ENCODE data around the gene SNX5. TPM values are rescaled to one million over a fixed set of nuclear protein-coding genes. Genes with fewer than 3 reads are reported as not detected.
"Not testable (repeated sequence)": the region's sequence is repeated elsewhere in the genome, so short reads cannot be mapped to it uniquely, and the experiment has no call there.

Gene SNX5
- total RNA-seq, 2 experiments from 2014 or later: 127 to 131 TPM

DNA sequence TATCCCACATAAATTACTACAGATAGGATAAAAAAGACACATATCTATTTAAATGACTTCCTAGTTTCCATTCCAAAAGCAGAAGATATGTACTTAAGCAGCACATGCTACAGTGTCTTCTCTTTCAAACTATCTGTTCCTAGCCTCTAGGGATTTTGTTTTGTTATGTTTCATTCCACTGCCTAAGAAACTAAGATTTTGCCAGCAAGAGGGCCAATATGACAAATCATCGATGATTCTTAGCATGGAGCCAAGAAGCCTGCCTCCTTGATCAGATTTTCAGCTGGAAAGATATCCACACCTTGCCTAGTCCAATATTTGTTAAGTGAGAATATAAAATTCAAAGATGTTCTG, 7.0 kb downstream of the SNX5 start:
- Mint-ChIP-seq H3K36me3 (peaks cover 28% of the 10 kb centered on the region), H3K4me1 (peaks cover 64% of the 10 kb centered on the region)

DNA sequence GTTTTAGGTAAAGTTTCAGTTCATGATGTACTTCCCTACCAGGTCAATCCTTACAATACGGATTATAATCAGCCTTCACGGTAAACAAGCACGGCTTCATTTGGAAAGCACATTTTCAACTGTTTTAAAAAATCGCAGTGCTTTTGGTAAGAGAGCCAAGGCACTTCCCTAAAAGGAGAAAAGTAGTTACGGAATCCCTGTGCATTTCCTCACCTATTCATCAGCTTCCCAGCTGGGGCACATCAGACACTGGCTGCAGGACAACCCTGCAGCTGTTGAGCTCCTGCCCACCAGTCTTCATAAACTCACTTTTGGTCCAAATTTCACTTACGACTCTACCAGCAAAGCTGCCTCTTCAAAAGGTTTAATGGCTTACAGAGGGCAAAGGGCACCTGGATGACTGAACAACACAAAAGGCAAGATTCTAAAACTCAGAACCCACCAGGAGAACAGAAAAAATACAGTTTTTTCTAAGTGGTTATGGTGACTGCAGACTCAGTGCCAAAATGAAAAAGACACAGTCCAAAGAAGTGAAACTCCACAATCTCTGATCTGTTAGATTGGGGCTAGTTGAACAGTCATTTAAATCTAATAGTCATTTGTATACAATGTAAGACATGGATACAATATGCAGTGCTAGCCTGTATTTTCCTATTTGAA, 7.5 kb downstream of the SNX5 start:
- H3K36me3 Mint-ChIP-seq: peaks cover 30% of the 10 kb centered on the region
- no peak overlapping the region for H3K27ac Mint-ChIP-seq
- no peaks in the 10 kb centered on the region for H3K27me3 Mint-ChIP-seq
- no peak overlapping the region for H3K4me3 Mint-ChIP-seq
- DNase-seq (no peak), ATAC-seq (ENCODE audit: low read depth) (no peak)
- peaks cover 66% of the 10 kb centered on the region for H3K4me1 Mint-ChIP-seq
- POLR2A ChIA-PET: interaction anchor here (6.8 kb wide), 1 partner anchor 7 kb away, joined by 73 read pairs; the partner anchor contains the start of genes MGME1 and SNX5
- no peaks in the 10 kb centered on the region for H3K9me3 Mint-ChIP-seq

More for the DNA sequence above, 7.0 kb downstream of the SNX5 start:
- Mint-ChIP-seq H3K27me3 (no peaks in the 10 kb centered on the region), H3K9me3 (no peaks in the 10 kb centered on the region), H3K4me3 (peak overlapping the region; percentile 0), H3K27ac (no peak overlapping the region)
- no peak for ATAC-seq (ENCODE audit: low read depth)
- POLR2A ChIA-PET: no interaction called here
- no peak for DNase-seq

DNA sequence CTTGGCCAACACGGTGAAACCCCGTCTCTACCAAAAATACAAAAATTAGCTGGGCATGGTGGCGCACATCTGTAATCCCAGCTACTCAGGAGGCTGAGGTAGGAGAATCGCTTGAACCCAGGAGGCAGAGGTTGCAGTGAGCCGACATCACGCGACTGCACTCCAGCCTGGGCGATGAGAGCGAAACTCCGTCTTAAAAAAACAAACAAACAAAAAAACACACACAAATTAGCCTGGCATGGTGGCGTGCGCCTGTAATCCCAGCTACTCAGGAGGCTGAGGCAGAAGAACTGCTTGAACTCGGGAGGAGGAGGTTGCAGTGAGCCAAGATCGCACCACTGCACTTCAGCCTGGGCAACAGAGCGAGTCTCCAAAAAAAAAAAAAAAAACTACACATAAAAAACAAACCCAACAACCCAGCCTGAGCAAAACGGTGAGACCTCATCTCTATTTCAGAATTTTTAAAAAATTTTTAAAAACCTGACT, 8.2 kb downstream of the SNX5 start:
- H3K27ac Mint-ChIP-seq, H3K9me3 Mint-ChIP-seq: not testable (repeated sequence)
- H3K36me3 Mint-ChIP-seq: peaks cover 34% of the 10 kb centered on the region

DNA sequence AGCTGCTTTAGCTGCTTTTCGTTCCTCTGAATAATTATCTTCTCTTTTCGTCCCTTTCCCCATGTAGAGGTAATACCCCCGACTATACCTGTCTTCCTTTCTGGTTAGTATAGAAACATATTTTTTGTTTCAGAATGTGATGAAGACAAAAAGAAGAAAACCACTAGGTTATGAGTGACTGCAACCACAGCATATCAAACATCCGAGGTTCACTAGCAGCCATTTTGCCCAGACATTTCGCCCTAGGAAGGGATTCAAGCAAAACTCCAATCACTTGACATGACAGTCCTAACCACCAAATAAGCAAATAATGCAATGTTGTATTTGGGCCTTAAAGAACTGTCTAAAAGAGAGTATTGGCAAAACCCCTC, 9.4 kb downstream of the SNX5 start:
- no peaks in the 10 kb centered on the region for H3K27me3 Mint-ChIP-seq
- H3K36me3 Mint-ChIP-seq: peaks cover 33% of the 10 kb centered on the region
- H3K4me1 Mint-ChIP-seq: peaks cover 68% of the 10 kb centered on the region
- H3K4me3 Mint-ChIP-seq: peak overlapping the region; percentile 20
- POLR2A ChIA-PET: interaction anchor here (6.8 kb wide), 1 partner anchor 8 kb away, joined by 73 read pairs; the partner anchor contains the start of genes MGME1 and SNX5
- DNase-seq: no peak
- peak overlapping the region; percentile 67 for H3K27ac Mint-ChIP-seq
- no peak for ATAC-seq (ENCODE audit: low read depth)
- no peaks in the 10 kb centered on the region for H3K9me3 Mint-ChIP-seq

More for the DNA sequence above, 8.2 kb downstream of the SNX5 start:
- not testable (repeated sequence) for H3K4me3 Mint-ChIP-seq; ATAC-seq (ENCODE audit: low read depth); DNase-seq; H3K27me3 Mint-ChIP-seq
- peaks cover 70% of the 10 kb centered on the region for H3K4me1 Mint-ChIP-seq
- POLR2A ChIA-PET: interaction anchor here (6.8 kb wide), 1 partner anchor 7 kb away, joined by 73 read pairs; the partner anchor contains the start of genes MGME1 and SNX5

DNA sequence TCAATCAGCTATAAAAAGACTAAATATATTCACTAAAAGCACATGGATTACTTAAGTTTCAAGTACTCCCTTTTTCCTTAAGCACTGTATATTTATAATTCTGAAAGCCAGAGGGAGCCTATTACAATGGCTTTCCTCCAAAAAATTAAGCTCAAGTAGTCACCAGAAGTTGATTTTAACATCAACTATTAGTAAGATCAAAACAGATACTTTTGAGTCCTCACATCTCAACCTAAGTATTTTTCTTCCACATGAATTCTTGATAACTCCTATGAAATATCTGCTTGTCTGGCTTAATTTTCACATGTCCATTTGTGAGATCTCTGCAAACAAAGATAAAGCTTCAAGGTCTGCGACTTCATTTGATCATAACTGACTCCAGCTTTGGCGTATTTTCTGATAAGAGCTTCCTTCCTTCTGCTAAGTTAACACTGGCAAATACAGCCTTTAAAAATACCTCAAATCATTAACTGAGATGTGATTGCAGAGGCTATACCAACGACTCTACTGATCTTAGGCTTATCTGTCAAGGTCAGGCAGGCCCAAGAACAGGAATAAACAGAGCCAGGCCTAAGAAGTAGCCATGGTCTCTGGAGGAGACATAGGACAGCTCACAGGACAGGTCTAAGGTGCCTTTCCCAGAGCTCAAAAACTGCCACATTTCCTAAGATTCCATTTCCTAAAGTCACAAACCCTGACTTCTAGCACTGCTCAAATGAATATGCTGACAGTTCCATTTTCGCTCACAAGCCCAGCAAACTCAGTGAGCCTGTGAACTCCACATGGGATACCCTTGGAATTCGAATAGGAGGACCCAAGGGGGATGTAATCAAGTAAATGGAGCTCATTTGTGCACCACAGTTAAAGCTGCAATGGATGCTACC, 10.0 kb downstream of the SNX5 start:
- H3K4me1 Mint-ChIP-seq: peaks cover 64% of the 10 kb centered on the region
- peak overlapping the region; percentile 59 for H3K27ac Mint-ChIP-seq
- no peak for DNase-seq
- peaks cover 33% of the 10 kb centered on the region for H3K36me3 Mint-ChIP-seq
- H3K9me3 Mint-ChIP-seq: no peaks in the 10 kb centered on the region
- peak overlapping the region; percentile 31 for H3K4me3 Mint-ChIP-seq
- no peaks in the 10 kb centered on the region for H3K27me3 Mint-ChIP-seq
- no peak for ATAC-seq (ENCODE audit: low read depth)
- POLR2A ChIA-PET: interaction anchor here (6.8 kb wide), 1 partner anchor 9 kb away, joined by 73 read pairs; the partner anchor contains the start of genes MGME1 and SNX5

DNA sequence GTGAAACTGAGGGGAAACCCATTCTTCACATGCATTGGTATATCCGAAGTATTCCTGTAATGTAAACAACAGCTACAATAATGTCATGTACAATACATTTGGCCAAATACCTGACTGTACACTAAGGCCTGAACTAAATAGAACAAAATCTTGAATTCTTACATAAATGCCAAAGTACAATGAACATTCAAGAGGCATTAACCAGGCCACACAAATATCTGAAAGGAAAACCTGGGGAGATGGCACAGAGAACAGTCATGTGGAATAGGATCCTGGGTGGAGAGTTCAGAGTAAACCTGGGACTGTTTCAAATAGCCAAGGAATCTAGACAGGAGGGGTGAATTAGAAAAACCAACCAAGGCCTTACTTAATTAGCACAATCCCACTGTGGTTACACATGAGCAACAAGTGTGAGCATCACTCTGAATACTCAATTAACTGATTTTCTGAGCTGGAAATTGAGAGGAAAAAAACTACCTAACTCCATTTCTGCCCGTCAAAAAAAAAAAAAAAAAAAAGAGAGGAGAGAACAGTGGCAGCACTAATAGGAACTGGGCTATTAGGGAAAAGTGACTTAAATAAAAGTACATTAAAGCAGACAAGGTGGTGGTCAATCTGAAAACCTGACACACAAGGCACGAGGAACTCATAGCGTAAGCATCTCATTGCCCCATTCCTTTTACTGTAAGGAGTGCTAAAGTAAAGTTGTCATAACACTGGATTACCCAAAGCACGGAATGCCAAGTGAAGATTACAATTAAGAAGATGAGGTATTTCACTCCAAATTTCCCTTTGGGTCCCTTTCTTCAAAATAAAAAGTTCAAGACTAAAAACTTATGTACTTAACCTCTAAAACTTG, 10.9 kb downstream of the SNX5 start:
- DNase-seq (no peak), ATAC-seq (ENCODE audit: low read depth) (no peak)
- H3K9me3 Mint-ChIP-seq: no peaks in the 10 kb centered on the region
- no peak overlapping the region for H3K4me3 Mint-ChIP-seq
- POLR2A ChIA-PET: interaction anchor here (6.8 kb wide), 1 partner anchor 10 kb away, joined by 73 read pairs; the partner anchor contains the start of genes MGME1 and SNX5
- H3K36me3 Mint-ChIP-seq: peaks cover 31% of the 10 kb centered on the region
- peaks cover 58% of the 10 kb centered on the region for H3K4me1 Mint-ChIP-seq
- no peaks in the 10 kb centered on the region for H3K27me3 Mint-ChIP-seq
- peak overlapping the region; percentile 24 for H3K27ac Mint-ChIP-seq

DNA sequence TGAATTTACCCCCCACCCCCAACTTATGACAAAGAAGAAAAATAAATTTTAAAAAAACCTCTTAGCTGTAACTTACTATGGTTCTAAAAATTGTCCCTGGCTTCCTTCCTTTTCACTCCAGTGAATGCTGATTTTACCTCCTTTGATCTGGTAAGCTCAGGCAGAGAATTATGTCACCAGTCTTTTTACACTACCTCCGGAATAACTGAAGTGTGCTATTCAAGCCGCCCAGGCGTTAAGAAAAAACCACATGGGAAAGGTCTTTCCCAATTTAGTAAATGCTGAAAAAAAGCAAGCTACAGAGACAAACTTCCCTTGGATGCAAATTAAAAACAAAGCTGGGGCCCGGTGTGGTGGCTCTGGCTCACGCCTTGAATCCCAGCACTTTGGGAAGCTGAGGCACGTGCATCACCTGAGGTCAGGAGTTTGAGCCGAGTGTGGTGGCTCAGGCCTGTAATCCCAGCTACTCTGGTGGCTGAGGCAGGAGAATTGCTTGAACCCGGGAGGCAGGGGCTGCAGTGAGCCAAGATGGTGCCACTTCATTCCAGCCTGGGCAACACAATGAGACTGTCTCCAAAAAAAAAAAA, 12.4 kb downstream of the SNX5 start:
- DNase-seq (no peak), ATAC-seq (ENCODE audit: low read depth) (no peak)
- Mint-ChIP-seq H3K4me1 (peaks cover 46% of the 10 kb centered on the region), H3K27me3 (no peaks in the 10 kb centered on the region), H3K9me3 (no peaks in the 10 kb centered on the region), H3K4me3 (peak overlapping the region; percentile 9), H3K27ac (peak overlapping the region; percentile 58), H3K36me3 (peaks cover 34% of the 10 kb centered on the region)
- POLR2A ChIA-PET: interaction anchor here (6.8 kb wide), 1 partner anchor 11 kb away, joined by 73 read pairs; the partner anchor contains the start of genes MGME1 and SNX5

DNA sequence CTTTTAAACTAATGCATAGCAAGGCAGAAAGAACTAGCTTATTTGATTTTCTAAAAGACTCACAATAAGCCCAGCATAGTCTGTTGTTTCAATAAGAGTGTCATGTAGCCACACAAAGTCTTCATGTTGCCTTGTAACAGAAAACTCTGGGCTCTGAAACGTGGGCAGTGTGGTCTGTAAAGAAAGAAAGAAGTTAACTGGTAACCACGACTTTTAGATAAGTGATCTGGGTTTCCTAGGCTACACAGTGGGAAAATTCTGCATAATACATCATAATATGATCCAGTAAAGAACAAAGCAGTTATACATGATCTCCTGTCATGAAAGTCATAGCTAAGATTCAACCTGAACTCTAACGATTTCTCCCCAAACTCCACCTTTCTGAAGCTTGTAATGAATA, 13.3 kb downstream of the SNX5 start:
- Mint-ChIP-seq H3K27me3 (no peaks in the 10 kb centered on the region), H3K4me1 (peaks cover 41% of the 10 kb centered on the region), H3K36me3 (peaks cover 39% of the 10 kb centered on the region), H3K4me3 (no peak overlapping the region), H3K27ac (peak overlapping the region; percentile 47), H3K9me3 (no peaks in the 10 kb centered on the region)
- DNase-seq (no peak), ATAC-seq (ENCODE audit: low read depth) (peak; percentile 38)
- POLR2A ChIA-PET: interaction anchor here (6.8 kb wide), 1 partner anchor 12 kb away, joined by 73 read pairs; the partner anchor contains the start of genes MGME1 and SNX5

DNA sequence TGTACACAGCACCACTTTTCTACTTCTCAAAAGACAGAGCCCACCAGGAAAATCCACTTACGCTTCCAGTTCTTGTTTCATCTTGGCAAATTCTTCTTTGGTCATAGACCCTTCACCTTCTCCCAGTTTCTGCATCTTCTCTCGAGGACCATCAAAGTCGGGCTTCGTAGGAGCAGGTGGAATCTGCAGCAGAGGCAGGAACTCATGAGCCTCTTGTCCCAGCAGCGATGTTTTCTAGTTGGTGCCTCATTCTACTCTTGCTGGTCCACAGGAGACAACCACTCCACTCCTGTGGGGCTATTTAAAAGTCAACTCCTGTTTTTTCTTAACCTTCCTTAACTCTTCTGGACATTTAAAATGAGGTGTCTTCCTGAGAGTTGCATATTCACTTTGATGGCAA, 14.7 kb downstream of the SNX5 start:
- no peak overlapping the region for H3K27ac Mint-ChIP-seq
- peaks cover 30% of the 10 kb centered on the region for H3K4me1 Mint-ChIP-seq
- ATAC-seq (ENCODE audit: low read depth) (no peak), DNase-seq (no peak)
- no peaks in the 10 kb centered on the region for H3K27me3 Mint-ChIP-seq
- H3K9me3 Mint-ChIP-seq: no peaks in the 10 kb centered on the region
- peaks cover 47% of the 10 kb centered on the region for H3K36me3 Mint-ChIP-seq
- POLR2A ChIA-PET: no interaction called here
- no peak overlapping the region for H3K4me3 Mint-ChIP-seq

DNA sequence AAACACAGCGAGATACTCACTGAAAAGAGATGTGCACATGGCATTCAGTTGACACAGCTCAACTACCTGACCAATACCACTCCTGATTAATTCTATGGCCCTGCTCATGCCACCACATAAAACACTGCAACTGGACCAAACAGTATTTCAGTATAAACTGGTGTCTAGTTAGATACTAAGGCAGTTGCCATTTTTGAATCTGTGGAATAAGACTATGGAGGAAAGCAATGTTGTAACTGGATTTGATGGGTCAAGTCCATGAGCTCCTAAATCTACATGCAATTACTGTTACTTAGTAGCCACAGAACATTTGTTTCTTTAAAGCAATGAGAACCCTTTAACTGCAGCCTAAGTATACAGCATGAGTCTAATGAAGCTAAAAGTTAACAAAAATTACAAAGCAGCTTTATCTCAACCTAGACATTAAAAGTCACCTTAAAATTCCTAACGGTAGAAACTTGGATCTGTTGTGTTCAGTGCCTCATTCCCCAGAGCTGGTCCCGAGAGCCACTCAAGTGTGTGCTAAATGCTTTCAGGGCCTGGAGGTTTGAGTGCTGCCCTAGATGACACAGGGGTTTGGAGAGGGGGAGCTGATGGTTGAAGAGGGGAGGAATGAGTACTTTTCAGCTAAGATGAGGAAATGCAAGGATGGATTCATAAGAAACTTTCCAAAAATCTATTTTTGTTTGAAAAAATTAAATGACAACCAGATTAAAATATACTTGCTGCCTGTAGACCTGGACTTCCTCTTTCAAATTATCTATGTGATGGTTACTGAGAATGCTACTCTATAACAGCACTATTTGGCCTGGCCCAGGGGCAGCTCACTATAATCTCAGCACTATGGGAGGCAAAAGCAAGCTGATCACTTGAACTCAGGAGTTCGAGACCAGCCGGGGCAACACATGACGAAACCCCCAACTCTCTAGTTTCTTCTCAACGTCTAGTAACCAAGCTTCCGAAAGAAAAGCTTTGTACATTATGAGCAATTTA, 15.6 kb downstream of the SNX5 start:
- POLR2A ChIA-PET: interaction anchor here (0.9 kb wide), 1 partner anchor 11 kb away, joined by 3 read pairs; no protein-coding TSS in a partner anchor
- H3K36me3 Mint-ChIP-seq: peaks cover 52% of the 10 kb centered on the region
- H3K27me3 Mint-ChIP-seq: no peaks in the 10 kb centered on the region
- ATAC-seq (ENCODE audit: low read depth) (no peak), DNase-seq (no peak)
- no peak overlapping the region for H3K4me3 Mint-ChIP-seq
- peak overlapping the region; percentile 34 for H3K27ac Mint-ChIP-seq
- peaks cover 24% of the 10 kb centered on the region for H3K4me1 Mint-ChIP-seq
- no peaks in the 10 kb centered on the region for H3K9me3 Mint-ChIP-seq

DNA sequence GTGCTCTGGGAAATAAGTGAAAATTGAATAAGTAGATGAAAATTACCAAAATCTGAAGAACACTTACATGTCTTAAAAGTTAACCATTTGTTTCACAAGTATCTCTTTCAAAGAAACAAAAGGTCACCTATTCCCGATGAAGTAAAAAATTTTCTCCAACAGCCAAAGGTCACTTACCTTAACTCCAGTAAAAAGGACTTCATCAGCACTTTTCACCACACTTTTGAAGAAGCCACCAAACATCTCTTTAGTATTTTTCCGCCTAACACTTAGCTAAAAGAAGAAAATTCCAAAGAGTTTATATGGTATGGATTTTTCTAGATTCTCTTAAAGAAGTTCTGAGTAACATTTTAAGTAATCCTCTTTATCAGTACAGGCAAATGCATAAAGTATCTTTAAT, 17.3 kb downstream of the SNX5 start:
- POLR2A ChIA-PET: no interaction called here
- ATAC-seq (ENCODE audit: low read depth) (no peak), DNase-seq (no peak)
- Mint-ChIP-seq H3K36me3 (peaks cover 55% of the 10 kb centered on the region), H3K9me3 (no peaks in the 10 kb centered on the region), H3K4me3 (no peak overlapping the region), H3K4me1 (peaks cover 15% of the 10 kb centered on the region), H3K27ac (no peak overlapping the region), H3K27me3 (no peaks in the 10 kb centered on the region)

Data from activated naive CD8-positive, alpha-beta T cell treated with anti-CD3 and anti-CD28 coated beads, Interleukin-2, amount 10 ng/mL, durations not matched to agents 7 days and 5 days (primary cell).